HG02623 (cell line): Measurements from ENCODE around the gene MUC22.

Experiments used
- ATAC-seq: cut with Tn5 transposase; IDR thresholded peaks from one replicate; pipeline ENCODE4 v1.9.1; 2021; ENCODE audit warnings: moderate library complexity; ENCODE audit not compliant: unreplicated experiment

Gene MUC22

DNA sequence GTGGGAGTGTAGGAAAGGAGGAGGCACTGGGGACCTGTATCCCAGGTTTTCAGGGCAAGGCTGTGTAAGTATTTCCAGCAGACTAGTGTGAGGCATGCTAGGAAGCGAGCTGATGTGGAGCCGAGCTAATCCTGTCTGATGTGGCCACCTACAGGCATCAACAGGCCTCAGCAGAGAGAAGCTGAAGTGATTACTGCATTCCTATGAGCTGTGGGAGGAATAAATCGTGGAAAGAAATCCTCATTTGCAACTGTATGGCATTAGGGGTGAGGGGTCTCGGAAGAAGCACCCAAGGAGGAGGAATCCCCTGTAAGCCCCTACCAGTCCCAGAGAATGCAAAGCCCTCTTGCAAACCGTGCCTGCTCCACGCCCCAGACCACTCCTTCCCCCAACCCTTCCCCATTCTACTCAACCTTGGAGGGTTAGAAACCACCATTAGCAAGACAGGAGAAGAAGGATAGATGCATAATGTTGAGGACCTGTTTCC, 60.5 kb downstream of the MUC22 start:
- no peak for ATAC-seq

GRCh38 chr6:31074401-31074800, 64.1 kb downstream of the MUC22 start:
- no peak for ATAC-seq

- no peak for ATAC-seq
Observed at GRCh38 chr6:31075528-31075927, 65.3 kb downstream of the MUC22 start.

DNA sequence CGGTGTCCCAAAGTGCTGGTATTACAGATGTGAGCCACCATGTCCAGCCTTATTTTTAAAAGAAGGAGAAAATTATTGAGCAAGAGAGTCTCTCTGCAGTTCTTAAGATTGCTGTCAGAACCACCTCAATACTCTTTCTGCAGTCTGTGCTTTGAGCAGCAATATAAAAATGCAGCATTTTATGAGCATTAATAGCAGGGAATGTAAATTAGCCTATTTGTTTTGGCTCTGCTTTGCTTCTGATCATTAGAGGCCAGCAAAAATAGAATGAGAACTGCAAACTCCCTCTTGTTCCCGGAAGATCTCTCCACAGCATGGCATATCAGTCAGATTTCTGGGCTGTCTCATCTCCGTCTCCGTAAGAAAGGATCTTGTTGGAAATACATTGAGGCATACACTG, 66.3 kb downstream of the MUC22 start:
- ATAC-seq = no peak

GRCh38 chr6:31079656-31080261, 69.5 kb downstream of the MUC22 start:
- no peak for ATAC-seq

GRCh38 chr6:31081872-31082271, 71.6 kb downstream of the MUC22 start:
- no peak for ATAC-seq

GRCh38 chr6:31083742-31084354, 73.6 kb downstream of the MUC22 start:
- ATAC-seq = no peak
